ENCODE results near the gene CEP85L. TPM values are rescaled to one million over a fixed set of nuclear protein-coding genes. Genes with fewer than 3 reads are reported as not detected.

CEP85L gene
- total RNA-seq, 1 donor = 16.4 TPM

DNA sequence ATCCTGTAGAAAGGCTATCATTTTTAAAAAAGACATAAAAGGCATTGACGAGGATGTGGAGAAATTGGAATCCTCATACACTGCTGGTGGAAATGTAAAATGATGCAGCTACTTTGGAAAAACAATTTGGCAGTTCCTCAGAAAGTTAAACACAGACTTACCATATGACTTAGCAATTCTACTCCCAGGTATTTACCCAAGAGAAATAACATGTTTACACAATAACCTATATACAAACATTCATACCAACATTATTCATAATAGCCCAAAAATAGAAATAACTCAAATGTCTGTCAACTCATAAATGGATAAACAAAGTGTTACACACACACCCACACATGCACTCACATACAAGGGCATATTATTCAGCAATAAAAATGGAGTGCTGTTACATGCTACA, 23.4 kb upstream of the CEP85L start:
- TF ChIP-seq CTCF (IDR thresholded peaks at IDR 0.05; ENCODE audit: insufficient read depth, low read depth, low read length) = no peak
- DNase-seq (ENCODE audit: low read depth) = no peak
- H3K4me3 ChIP-seq (ENCODE audit: low read depth, low read length) = no peak overlapping the region

- no peak for TF ChIP-seq CTCF (IDR thresholded peaks at IDR 0.05; ENCODE audit: insufficient read depth, low read depth, low read length)
- no peak for DNase-seq (ENCODE audit: low read depth)
- H3K4me3 ChIP-seq (ENCODE audit: low read depth, low read length) = no peak overlapping the region
Measured at GRCh38 chr6:118672678-118673077, 21.3 kb upstream of the CEP85L start.

DNA sequence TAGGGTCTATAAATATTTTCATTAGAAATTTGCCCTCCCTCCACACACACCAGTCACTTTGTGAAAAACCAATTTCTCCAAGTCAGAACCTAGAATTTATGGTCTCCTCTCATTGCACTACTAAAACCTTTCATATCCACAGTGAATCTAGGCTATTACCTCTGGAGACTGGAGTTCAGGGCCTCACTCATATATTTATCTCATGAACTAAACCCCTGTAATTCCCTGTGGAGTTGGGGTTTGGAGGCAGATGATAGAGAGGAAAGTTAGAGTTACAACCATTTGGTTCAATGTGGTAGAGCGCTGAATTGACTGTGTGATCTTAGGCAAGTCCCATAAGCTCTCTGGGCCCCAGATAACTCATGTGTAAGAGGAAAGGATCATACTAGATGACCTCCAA, 18.2 kb upstream of the CEP85L start:
- no peak for TF ChIP-seq CTCF (IDR thresholded peaks at IDR 0.05; ENCODE audit: insufficient read depth, low read depth, low read length)
- no peak overlapping the region for H3K4me3 ChIP-seq (ENCODE audit: low read depth, low read length)
- no peak for DNase-seq (ENCODE audit: low read depth)

DNA sequence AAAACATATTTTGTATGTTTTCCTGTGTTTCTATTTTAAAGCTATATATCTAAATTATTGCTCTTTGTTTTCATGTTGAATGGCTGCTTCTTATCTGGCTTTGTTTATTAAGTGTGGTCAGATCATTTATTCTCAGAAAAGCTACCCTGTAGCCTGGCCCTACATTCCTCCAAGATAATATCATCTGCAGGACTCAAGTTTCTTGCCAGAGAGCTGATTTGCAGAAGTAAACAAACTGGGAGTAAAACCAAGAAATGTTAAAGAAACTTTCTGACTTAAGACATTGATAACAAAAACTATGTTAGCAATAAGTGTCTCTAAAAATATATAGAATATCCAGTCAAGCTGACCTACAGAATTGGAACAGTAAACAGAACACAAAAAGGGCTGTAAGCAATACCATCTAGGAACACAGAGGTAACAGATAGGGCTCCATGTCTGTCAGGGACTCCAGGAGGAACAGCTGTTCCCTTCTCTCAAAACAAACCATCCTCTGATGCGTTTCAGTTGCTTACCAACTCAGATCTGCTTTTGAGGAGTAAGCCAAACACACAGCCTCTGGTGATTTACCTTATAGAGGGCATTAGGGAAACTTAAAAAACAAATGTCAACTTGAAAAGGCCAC, 17.5 kb upstream of the CEP85L start:
- DNase-seq (ENCODE audit: low read depth) = peak; percentile 87
- TF ChIP-seq CTCF (IDR thresholded peaks at IDR 0.05; ENCODE audit: insufficient read depth, low read depth, low read length) = no peak
- H3K4me3 ChIP-seq (ENCODE audit: low read depth, low read length) = no peak overlapping the region

DNA sequence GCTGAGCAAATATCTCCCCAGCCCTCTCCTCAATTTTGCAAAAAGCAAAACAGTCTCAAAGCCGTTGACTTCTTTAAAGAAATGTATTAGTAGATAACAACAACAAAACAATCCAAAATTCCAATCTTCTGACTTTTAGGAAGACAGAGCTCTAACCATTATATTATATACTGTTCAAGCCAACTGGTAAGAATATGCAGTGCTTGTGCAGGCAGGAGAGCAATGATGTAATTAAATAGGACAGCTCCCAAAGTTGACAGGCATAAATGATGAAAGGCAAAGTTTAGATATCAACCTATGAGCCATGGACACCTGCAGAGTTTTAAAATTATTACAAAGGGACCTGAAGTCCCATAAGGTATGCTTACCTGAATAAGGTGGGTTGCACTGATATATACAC, 16.6 kb upstream of the CEP85L start:
- no peak for DNase-seq (ENCODE audit: low read depth)

GRCh38 chr6:118665011-118665410, 13.6 kb upstream of the CEP85L start:
- DNase-seq (ENCODE audit: low read depth) = no peak
- no peak overlapping the region for H3K4me3 ChIP-seq (ENCODE audit: low read depth, low read length)
- TF ChIP-seq CTCF (IDR thresholded peaks at IDR 0.05; ENCODE audit: insufficient read depth, low read depth, low read length) = no peak

More for the DNA sequence above, 16.6 kb upstream of the CEP85L start:
- TF ChIP-seq CTCF (IDR thresholded peaks at IDR 0.05; ENCODE audit: insufficient read depth, low read depth, low read length) = no peak
- no peak overlapping the region for H3K4me3 ChIP-seq (ENCODE audit: low read depth, low read length)

Measured in fibroblast of villous mesenchyme (primary cell).